ENCODE measurements around the gene HOMER1. TPM values are rescaled to one million over a fixed set of nuclear protein-coding genes. Genes with fewer than 3 reads are reported as not detected.

The HOMER1 gene
- polyA plus RNA-seq, 3 donors = 0.03 to 0.62 (median 0.04) TPM

GRCh38 chr5:79507251-79508205, 6.4 kb downstream of the HOMER1 start:
- H4K20me1 ChIP-seq (ENCODE audit: insufficient read depth, low read length) = no peaks in the 10 kb centered on the region
- no peak for TF ChIP-seq CTCF (IDR thresholded peaks at IDR 0.05)
- 65% methylated on average over 2 of the region's 6 CpGs for WGBS (ENCODE audit: insufficient coverage)
- Mint-ChIP-seq H3K36me3 (peaks cover under 1 to 4% of the 10 kb centered on the region in 2 donors), H3K4me1 (peaks cover 7% of the 10 kb centered on the region), H3K27ac (no peak overlapping the region), H3K27me3 (ENCODE audit: low read depth in 3 of 3) (peaks cover 45 to 69% (median 50%) of the 10 kb centered on the region in 3 donors), H3K4me3 (peak overlapping the region in 1 of 2 donors; percentile 20), H3K9me3 (peaks cover 0 to 5% (median 3%) of the 10 kb centered on the region in 7 donors)
- no peak overlapping the region for H3K4me3 ChIP-seq (replicated peaks in 1 of 3; ENCODE audit: low read depth in 2 of 3, low read length in 3 of 3)
- no peak overlapping the region for H2AFZ ChIP-seq (ENCODE audit: insufficient read depth, low read depth, low read length, poor library complexity, severe bottlenecking)
- no peaks in the 10 kb centered on the region for H3K36me3 ChIP-seq (replicated peaks in 1 of 2; ENCODE audit: control insufficient read depth in 1 of 2, insufficient read depth in 2 of 2, low read length in 2 of 2)
- peaks cover under 1 to 1% of the 10 kb centered on the region in 2 donors for H3K4me1 ChIP-seq (ENCODE audit: control insufficient read depth in 1 of 2, insufficient read depth in 2 of 2, low read length in 2 of 2)
- intact Hi-C loops (cut with micrococcal nuclease) = no loop called here
- no peaks in the 10 kb centered on the region for H3K79me2 ChIP-seq (ENCODE audit: insufficient read depth, low read length)
- H3K9me3 ChIP-seq (replicated peaks in 1 of 2; ENCODE audit: control insufficient read depth in 1 of 2, insufficient read depth in 1 of 2, low read length in 2 of 2) = peaks cover 0 to 19% of the 10 kb centered on the region in 2 donors
- no peak for DNase-seq
- H3K4me2 ChIP-seq (replicated peaks; ENCODE audit: extremely low read depth, low read length, poor library complexity, severe bottlenecking) = no peak overlapping the region
- peaks cover 43 to 47% of the 10 kb centered on the region in 2 donors for H3K27me3 ChIP-seq (ENCODE audit: control insufficient read depth in 2 of 2, insufficient read depth in 2 of 2, low read length in 2 of 2)
- H3K27ac ChIP-seq (ENCODE audit: low read depth in 1 of 2, low read length in 2 of 2) = no peak overlapping the region
- H3K9ac ChIP-seq (ENCODE audit: insufficient read depth, low read length, poor library complexity, severe bottlenecking) = no peak overlapping the region

GRCh38 chr5:79505138-79505537, 8.8 kb downstream of the HOMER1 start:
- H3K4me1 ChIP-seq (ENCODE audit: control insufficient read depth in 1 of 2, insufficient read depth in 2 of 2, low read length in 2 of 2) = no peaks in the 10 kb centered on the region
- peaks cover 22 to 47% (median 26%) of the 10 kb centered on the region in 3 donors for H3K27me3 Mint-ChIP-seq (ENCODE audit: low read depth in 3 of 3)
- H3K36me3 Mint-ChIP-seq = no peaks in the 10 kb centered on the region
- TF ChIP-seq CTCF (IDR thresholded peaks at IDR 0.05) = no peak
- H3K9me3 Mint-ChIP-seq = peaks cover 0 to 7% (median 3%) of the 10 kb centered on the region in 7 donors
- no peak overlapping the region for H3K4me3 ChIP-seq (replicated peaks in 1 of 3; ENCODE audit: low read depth in 2 of 3, low read length in 3 of 3)
- H2AFZ ChIP-seq (ENCODE audit: insufficient read depth, low read depth, low read length, poor library complexity, severe bottlenecking) = no peak overlapping the region
- no peaks in the 10 kb centered on the region for H4K20me1 ChIP-seq (ENCODE audit: insufficient read depth, low read length)
- no peak overlapping the region for H3K4me2 ChIP-seq (replicated peaks; ENCODE audit: extremely low read depth, low read length, poor library complexity, severe bottlenecking)
- H3K27ac ChIP-seq (ENCODE audit: low read depth in 1 of 2, low read length in 2 of 2) = no peak overlapping the region
- H3K79me2 ChIP-seq (ENCODE audit: insufficient read depth, low read length) = no peaks in the 10 kb centered on the region
- H3K9ac ChIP-seq (ENCODE audit: insufficient read depth, low read length, poor library complexity, severe bottlenecking) = no peak overlapping the region
- H3K27ac Mint-ChIP-seq = no peak overlapping the region
- no peaks in the 10 kb centered on the region for H3K36me3 ChIP-seq (replicated peaks in 1 of 2; ENCODE audit: control insufficient read depth in 1 of 2, insufficient read depth in 2 of 2, low read length in 2 of 2)
- intact Hi-C loops (cut with micrococcal nuclease) = no loop called here
- no peaks in the 10 kb centered on the region for H3K9me3 ChIP-seq (replicated peaks in 1 of 2; ENCODE audit: control insufficient read depth in 1 of 2, insufficient read depth in 1 of 2, low read length in 2 of 2)
- peaks cover 21 to 23% of the 10 kb centered on the region in 2 donors for H3K27me3 ChIP-seq (ENCODE audit: control insufficient read depth in 2 of 2, insufficient read depth in 2 of 2, low read length in 2 of 2)
- H3K4me1 Mint-ChIP-seq = no peaks in the 10 kb centered on the region
- DNase-seq = no peak
- WGBS (ENCODE audit: insufficient coverage) = no CpG with 5 or more reads among the region's 1 CpG
- no peak overlapping the region for H3K4me3 Mint-ChIP-seq

All from CD14-positive monocyte (primary cell).